H1 (cell line): ENCODE data around the gene GPM6B. TPM values are rescaled to one million over a fixed set of nuclear protein-coding genes. Genes with fewer than 3 reads are reported as not detected.

Source experiments
- BACH1 ChIP-seq: IDR thresholded peaks from 2 replicates; pipeline ENCODE4 v1.6.1; 2012; ENCODE audit warnings: low read length, improper control_type of control experiment
- CBX5 ChIP-seq: fragments of 300-800, 300-1000 bp; sonication (generic); IDR thresholded peaks from 2 replicates; pipeline ENCODE4 v1.7.1; 2016; ENCODE audit warnings: antibody characterized with exemption, low read length, low read depth
- CHD1 ChIP-seq: IDR thresholded peaks from 2 replicates; pipeline ENCODE4 v1.6.1; 2012; ENCODE audit warnings: low read depth, low read length, improper control_type of control experiment
- CHD7 ChIP-seq: fragments of 300-600 bp; sonication (generic); IDR thresholded peaks from 2 replicates; pipeline ENCODE4 v1.7.1; 2012; ENCODE audit warnings: low read length, moderate library complexity, mild to moderate bottlenecking, inconsistent platforms; ENCODE audit not compliant: insufficient replicate concordance
- CREB1 ChIP-seq: IDR thresholded peaks from 2 replicates; pipeline ENCODE4 v1.6.1; 2012; ENCODE audit warnings: inconsistent platforms
- GABPA ChIP-seq: IDR thresholded peaks from 2 replicates; pipeline ENCODE4 v1.6.1; 2011; ENCODE audit warnings: mild to moderate bottlenecking, low read length, moderate library complexity, borderline replicate concordance; ENCODE audit not compliant: insufficient read depth
- HDAC6 ChIP-seq: IDR thresholded peaks from one replicate; pipeline ENCODE4 v1.7.1; 2012; ENCODE audit warnings: low read depth, mild to moderate bottlenecking, inconsistent platforms, low read length, moderate library complexity
- KDM4A ChIP-seq: IDR thresholded peaks from one replicate; pipeline ENCODE4 v1.7.1; 2012; ENCODE audit warnings: low read depth, mild to moderate bottlenecking, moderate library complexity, low read length, inconsistent platforms; ENCODE audit not compliant: severe bottlenecking
- SIRT6 ChIP-seq: IDR thresholded peaks from one replicate; pipeline ENCODE4 v1.7.1; 2012; ENCODE audit warnings: low read length, inconsistent platforms
- SP2 ChIP-seq: IDR thresholded peaks from 2 replicates; pipeline ENCODE4 v1.6.1; 2012; ENCODE audit warnings: mild to moderate bottlenecking, low read length, inconsistent platforms
- polyA plus RNA-seq, 7 experiments: library from polyadenylated mRNA; depleted of rRNA in 3 of 7; stranded (reverse) in 5 of 7; unstranded in 2 of 7; fragments of >200 nt in 5 of 7; fragments of 200-250 nt in 2 of 7; gene quantifications; 1 replicate in 5 of 7; 2 replicates in 1 of 7; 4 replicates in 1 of 7; pipeline versions ENCODE4 v1.2.1 to v1.2.3, GENCODE V29; 2011 to 2013; ENCODE audit warnings: missing spikeins in 2 of 7, mixed read lengths in 2 of 7
- total RNA-seq: library from RNA; stranded (reverse); fragmentation: NEBNext Ultra II Directional; extraction: Animal tissue kit (Norgen Biotek cat#: 25700); gene quantifications from 2 replicates; pipeline ENCODE4 v1.2.1, GENCODE V29; 2021

GPM6B gene
- total and polyA plus RNA-seq, 2 of the 8 experiments (the other 6 are each of a cell fraction or from before 2014, with no cell fraction given) = 132 to 175 TPM

- TF ChIP-seq CHD7 (no peak), CBX5 (no peak), BACH1 (no peak), SIRT6 (no peak), CHD1 (no peak), SP2 (no peak), HDAC6 (no peak), GABPA (no peak), KDM4A (no peak), CREB1 (no peak)
- TF ChIP-seq, all 59 proteins: peak for 0
Measured at GRCh38 chrX:13855689-13856450, 39.0 kb upstream of the GPM6B start (continued).
